Measurements from ENCODE around the gene SLC22A23. TPM values are rescaled to one million over a fixed set of nuclear protein-coding genes. Genes with fewer than 3 reads are reported as not detected.
A peak's percentile ranks its signal among the peaks of the same experiment; 100 is the strongest.

Gene SLC22A23
- total RNA-seq, 1 donor from 2014 or later = 13.7 TPM

GRCh38 chr6:3444276-3445088, 12.4 kb downstream of the SLC22A23 start:
- DNase-seq = peak; percentile 38

GRCh38 chr6:3443221-3443515, 13.7 kb downstream of the SLC22A23 start:
- DNase-seq = no peak

- no peak for DNase-seq
Measured at GRCh38 chr6:3442431-3443220, 14.2 kb downstream of the SLC22A23 start.

GRCh38 chr6:3440911-3441310, 15.9 kb downstream of the SLC22A23 start:
- no peak for DNase-seq

- no peak for DNase-seq
Measured at GRCh38 chr6:3439961-3440360, 16.9 kb downstream of the SLC22A23 start.

GRCh38 chr6:3438190-3439167, 18.4 kb downstream of the SLC22A23 start:
- peak; percentile 68 for DNase-seq

GRCh38 chr6:3433005-3433404, 23.8 kb downstream of the SLC22A23 start:
- peak; percentile 64 for DNase-seq

- peak; percentile 60 for DNase-seq
Measured at GRCh38 chr6:3432416-3432815, 24.4 kb downstream of the SLC22A23 start.

- DNase-seq = no peak
Measured at GRCh38 chr6:3431994-3432393, 24.9 kb downstream of the SLC22A23 start.

- DNase-seq = no peak
Measured at GRCh38 chr6:3429211-3429610, 27.6 kb downstream of the SLC22A23 start.

GRCh38 chr6:3428700-3429099, 28.1 kb downstream of the SLC22A23 start:
- DNase-seq = no peak

GRCh38 chr6:3428247-3428646, 28.6 kb downstream of the SLC22A23 start:
- no peak for DNase-seq

GRCh38 chr6:3427687-3428085, 29.2 kb downstream of the SLC22A23 start:
- no peak for DNase-seq

- DNase-seq = no peak
Measured at GRCh38 chr6:3426927-3427686, 29.7 kb downstream of the SLC22A23 start.

GRCh38 chr6:3426091-3426926, 30.5 kb downstream of the SLC22A23 start:
- DNase-seq = no peak

GRCh38 chr6:3425574-3425973, 31.3 kb downstream of the SLC22A23 start:
- DNase-seq = no peak

GRCh38 chr6:3424185-3424927, 32.5 kb downstream of the SLC22A23 start:
- no peak for DNase-seq

GRCh38 chr6:3423439-3424184, 33.2 kb downstream of the SLC22A23 start:
- no peak for DNase-seq

- no peak for DNase-seq
Measured at GRCh38 chr6:3422435-3423070, 34.3 kb downstream of the SLC22A23 start.
